GM18511 (cell line): ENCODE data around the gene HERPUD2.
"Not testable (repeated sequence)": the region's sequence is repeated elsewhere in the genome, so short reads cannot be mapped to it uniquely, and the experiment has no call there.

Experiments used
- ATAC-seq: cut with Tn5 transposase; IDR thresholded peaks from one replicate; pipeline ENCODE4 v1.9.1; 2021; ENCODE audit warnings: mild to moderate bottlenecking, moderate library complexity; ENCODE audit not compliant: unreplicated experiment

The HERPUD2 gene

DNA sequence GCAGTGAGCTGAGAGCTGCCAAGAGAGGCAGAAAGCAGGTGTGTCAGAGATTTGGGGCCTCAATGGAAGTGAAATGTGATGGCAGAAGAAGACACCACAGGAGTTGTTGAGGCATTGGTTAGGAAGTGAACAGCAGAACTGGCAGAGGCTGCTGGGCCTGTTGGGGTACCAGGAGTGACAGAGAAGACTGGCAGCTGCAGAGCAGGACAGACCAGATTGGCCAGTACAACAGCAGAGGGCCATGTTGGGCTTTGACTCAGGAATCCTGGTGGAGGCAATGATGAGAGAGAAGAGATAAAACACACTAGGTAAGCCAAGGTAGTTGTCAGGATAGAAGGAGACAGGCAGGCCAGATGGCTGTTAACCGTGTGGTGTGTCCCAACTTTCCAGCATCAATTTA, 19.9 kb upstream of the HERPUD2 start:
- peak; percentile 62 for ATAC-seq

DNA sequence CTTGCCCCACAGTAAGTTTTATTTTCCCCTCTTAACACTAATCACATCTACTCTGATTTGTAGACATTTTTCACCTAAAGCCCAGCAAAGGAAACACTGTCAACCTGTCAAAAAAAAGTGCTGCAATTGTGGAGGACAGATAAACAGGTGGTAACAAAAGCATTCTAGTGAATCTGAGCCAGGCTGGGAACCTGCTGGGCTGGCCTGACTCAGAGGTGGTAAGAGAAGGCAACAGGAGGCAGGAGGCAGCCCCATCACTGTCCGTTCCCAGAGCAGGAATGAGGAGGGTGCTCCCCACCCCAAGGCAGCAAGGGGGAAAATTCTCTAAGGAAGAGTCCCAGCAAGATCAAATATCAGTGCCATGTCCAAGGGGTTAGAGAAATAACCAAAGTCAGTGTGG, 19.5 kb upstream of the HERPUD2 start:
- no peak for ATAC-seq

DNA sequence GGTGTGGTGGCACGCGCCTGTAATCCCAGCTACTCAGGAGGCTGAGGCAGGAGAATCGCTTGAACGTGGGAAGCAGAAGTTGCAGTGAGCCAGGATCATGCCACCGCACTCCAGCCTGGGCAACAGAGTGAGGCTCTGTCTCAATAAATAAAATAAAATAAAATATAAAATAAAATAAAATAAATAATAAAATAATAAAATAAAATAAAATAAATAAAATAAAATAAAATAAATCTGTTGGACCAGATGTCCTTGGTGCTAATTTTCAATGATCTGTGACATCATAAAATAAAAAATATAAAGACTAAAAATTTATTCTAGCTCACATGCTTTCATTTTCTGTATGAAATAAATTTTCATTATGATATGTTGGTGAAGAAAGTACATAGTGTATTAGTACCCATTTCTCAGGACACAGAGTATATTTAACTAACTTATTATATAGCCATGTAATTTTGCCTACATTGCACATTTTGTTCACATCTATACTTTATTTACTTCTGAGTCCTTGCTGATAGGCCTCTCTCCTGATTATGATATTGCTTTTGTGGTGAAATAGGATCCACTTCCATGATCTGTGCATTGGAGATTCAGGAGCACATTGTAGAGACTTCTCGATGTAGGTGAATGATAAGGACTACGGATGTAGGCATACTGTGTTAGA, 17.8 kb upstream of the HERPUD2 start:
- no peak for ATAC-seq

GRCh38 chr7:35707422-35707821, 12.5 kb upstream of the HERPUD2 start:
- ATAC-seq, result no peak

DNA sequence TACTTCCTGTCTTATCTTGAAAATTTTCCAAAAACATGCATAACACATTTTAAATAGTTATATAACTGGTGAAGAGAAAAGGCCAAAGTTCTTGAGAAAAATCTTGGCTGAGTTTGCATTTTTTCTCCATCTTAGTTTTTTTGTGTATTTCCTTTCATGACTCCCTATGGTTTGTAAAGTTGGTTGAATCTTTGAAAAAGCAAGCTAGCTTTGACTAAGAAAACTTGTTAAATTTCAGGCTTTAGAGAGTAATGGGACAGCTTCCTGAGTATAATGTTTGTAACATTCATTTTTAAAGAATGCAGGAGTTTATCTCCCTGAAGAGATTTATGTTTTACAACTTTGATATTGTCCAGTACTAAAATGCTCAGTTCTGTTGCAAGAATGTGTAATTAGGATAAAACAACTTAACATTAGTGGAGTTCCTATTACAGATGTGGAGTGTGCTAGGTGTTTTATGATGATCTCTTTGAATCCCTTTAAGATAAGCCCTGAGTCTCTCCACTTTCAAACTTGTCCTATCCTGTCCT, 11.1 kb upstream of the HERPUD2 start:
- no peak for ATAC-seq

DNA sequence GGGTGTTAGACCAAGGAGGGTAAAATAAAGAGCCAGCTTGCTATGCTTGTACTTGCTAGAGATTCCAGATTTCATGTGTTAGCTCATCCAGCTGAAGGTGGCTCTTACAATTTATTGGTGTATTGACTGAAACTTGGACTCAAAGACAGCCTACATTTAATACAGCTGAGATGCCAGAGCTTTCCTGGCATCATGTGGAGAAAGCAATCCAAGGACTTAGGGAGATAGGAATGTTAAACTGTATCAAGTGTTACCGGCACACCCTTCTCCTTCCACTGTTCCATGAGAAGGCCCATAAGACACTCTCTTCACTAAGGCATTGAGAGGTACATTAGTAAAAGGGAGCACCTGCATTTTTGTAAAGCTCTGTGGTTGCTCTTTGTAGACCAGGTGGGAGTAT, 9.3 kb upstream of the HERPUD2 start:
- ATAC-seq, result no peak

DNA sequence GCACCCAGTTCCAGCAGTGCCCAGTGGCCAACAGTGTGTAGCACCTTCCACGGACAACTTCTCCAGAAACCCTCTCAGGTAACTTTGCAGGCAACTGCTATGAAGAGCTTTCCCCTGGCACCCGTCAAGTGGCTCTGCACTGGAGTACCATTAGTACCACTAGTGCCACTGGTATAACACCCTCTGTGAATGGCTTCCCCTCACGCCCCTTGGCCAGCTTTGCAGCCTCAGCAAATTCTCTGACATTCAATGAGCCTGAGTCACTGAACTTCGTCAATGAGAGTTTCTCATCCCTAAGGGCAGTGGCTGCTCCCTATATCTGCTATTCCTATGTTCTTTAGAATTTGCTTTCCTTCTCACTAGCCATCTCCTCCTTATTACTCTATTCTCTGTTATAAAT, 7.6 kb upstream of the HERPUD2 start:
- no peak for ATAC-seq

GRCh38 chr7:35701287-35701900, 6.5 kb upstream of the HERPUD2 start:
- ATAC-seq, result peak; percentile 91

DNA sequence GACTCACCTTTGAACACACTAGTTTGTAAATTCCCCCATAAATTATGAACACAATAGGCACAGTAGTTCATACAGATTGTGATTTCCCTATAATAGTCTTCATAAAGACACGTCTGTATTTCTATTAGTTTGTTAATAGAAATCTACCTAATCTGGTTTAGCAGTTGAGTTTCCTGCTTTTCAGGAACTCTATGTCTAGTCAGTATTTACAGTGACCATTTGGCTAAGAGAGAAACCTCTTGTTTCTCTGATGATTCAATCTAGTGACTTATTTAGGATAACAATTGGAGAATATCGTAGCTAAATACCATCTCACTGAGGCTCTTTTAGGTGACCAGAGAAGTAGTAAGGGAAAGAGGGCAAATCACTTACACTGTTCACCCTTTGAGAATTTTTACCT, 5.9 kb upstream of the HERPUD2 start:
- no peak for ATAC-seq

GRCh38 chr7:35700333-35700732, 5.4 kb upstream of the HERPUD2 start:
- no peak for ATAC-seq

- no peak for ATAC-seq
Measured at GRCh38 chr7:35699796-35700305, 4.9 kb upstream of the HERPUD2 start.

DNA sequence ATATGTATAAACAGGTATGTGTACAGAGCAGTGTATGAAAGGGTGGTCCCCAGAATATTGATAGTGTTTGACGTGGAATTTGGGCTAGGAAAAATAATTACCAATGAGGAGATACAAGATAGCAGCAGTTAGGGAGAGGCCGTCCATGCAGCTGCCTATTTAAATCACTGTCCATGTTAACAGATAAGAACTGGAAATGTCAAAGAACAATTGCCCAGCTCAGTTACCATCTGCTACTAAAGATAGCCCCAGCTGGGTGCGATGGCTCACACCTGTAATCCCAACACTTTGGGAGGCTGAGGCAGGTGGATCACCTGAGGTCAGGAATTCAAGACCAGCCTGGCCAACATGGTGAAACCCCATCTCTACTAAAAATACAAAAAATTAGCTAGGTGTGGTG, 3.4 kb upstream of the HERPUD2 start:
- not testable (repeated sequence) for ATAC-seq

DNA sequence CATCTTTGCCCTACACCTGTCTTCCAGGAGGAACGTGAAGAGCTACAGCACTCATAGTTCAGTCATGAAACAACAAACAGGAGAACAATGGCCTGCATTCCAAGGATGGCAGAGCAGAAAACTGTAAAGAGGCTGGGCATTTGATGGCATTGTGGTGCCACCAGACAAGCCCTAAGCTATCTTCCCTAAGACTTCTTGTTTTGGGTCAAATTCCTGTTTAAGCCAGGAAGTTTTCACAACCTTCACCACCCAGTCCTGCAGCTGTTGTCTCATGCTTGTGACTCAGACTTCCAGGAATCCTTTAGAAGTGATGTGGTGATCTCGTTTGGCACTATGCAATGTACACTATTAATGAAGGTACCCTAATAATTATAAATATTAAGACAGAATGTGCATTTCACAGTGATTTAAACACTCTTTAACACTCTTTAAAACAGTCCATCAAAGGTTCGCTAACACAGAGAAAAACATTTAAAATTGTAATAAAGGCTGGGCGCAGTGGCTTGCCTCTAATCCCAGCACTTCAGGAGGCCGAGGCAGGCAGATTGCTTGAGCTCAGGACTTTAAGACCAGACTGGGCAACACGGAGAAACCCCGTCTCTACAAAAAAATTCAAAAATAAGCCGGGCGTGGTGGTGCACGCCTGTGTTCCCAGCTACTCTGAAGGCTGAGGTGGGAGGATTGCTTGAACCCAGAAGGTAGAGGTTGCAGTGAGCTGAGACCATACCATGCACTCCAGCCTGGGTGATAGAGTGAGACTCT, 2.7 kb upstream of the HERPUD2 start:
- ATAC-seq, result no peak

DNA sequence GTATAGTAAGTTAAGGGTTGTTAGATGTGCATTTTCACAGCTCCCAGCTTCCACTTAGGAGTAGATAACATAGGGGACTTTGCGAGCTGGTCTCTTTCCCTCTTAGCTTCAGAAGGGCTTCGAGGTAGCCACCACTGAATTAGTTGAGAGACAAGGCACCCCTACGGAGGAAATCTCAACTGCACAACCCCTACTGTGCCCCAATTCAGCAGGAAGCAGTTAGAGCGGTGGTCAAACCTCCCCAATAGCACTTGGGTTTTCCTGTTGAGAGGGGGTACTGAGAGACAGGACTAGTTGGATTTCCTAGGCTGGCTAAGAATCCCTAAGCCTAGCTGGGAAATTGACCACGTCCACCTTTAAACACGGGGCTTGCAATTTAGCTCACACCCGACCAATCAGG, 1.1 kb upstream of the HERPUD2 start:
- no peak for ATAC-seq

DNA sequence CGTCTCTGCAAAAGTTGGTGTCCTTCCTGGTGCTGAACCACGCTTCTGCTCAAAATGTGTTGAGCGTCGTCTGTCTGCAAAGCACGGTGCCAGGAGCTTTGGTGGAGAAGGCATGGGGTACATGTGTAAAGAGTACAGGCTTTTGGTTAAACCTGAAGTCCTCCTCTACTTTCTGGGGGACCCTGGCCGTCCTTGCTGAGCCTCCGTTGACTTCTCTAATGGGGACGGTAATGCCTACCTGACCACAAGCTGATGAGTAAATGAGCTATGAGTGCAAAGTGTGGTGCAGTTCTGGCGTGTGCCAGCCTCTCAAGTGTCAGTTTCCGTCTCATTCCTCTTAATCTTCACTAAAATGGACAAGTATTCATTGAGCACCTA, 527 bp upstream of the HERPUD2 start:
- ATAC-seq, result peak; percentile 2

- ATAC-seq, result peak; percentile 27
Measured at GRCh38 chr7:35694161-35694783, 663 bp downstream of the HERPUD2 start.

DNA sequence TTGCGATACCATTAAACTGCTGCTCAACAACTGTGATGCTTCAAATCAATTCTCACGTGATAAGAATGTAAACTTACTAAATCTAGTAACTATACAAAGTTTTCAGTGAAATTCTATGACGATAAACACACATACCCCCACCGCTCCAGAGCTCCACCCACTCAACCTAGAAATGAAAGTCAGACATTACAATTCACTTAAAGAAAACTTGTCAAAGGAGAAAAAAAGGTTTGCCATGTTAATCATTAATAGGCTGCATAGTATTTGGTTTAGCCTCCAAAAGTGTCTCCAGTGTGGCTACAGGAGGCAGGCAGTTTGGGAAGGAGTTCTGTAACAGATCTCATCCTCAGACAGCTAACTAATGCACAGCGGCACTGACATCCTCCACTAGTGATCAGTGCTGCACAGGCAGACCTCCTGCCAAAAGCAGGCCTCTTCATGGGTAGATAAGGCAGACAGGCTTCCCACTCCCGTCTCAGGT, 3.1 kb downstream of the HERPUD2 start:
- ATAC-seq, result peak; percentile 14

GRCh38 chr7:35691366-35691765, 3.6 kb downstream of the HERPUD2 start:
- ATAC-seq, result no peak

DNA sequence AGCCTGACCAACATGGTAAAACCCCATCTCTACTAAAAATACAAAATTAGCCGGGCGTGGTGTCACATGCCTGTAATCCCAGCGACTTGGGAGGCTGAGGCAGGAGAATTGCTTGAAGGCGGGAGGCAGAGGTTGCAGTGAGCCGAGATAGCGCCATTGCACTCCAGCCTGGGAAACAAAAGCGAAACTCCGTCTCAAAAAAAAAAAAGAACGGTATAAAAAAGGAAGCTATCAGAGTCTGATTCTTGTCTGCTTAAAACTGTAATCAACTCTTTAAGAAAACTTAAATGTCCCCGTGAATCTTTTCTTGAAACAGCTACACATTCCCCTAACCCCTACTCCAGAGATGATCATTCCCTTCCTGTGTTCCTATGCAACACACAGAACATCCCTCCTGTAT, 4.3 kb downstream of the HERPUD2 start:
- ATAC-seq, result not testable (repeated sequence)

GRCh38 chr7:35685781-35686180, 9.2 kb downstream of the HERPUD2 start:
- ATAC-seq, result no peak
